B cell (primary cell): Measurements from ENCODE around the gene RGS3.

ENCODE experiments used
- EZH2 ChIP-seq: IDR thresholded peaks from 2 replicates; pipeline ENCODE4 v1.6.1; 2012; ENCODE audit warnings: borderline replicate concordance, low read depth, mild to moderate bottlenecking, moderate library complexity, low read length; ENCODE audit not compliant: insufficient read depth, poor library complexity, severe bottlenecking
- TF ChIP-seq, protein P1 (sequence below): fragments of 200-600 bp; IDR thresholded peaks from one replicate; pipeline ENCODE4 v1.8.0; 2022; ENCODE audit warnings: antibody characterized with exemption, mild to moderate bottlenecking

DNA sequence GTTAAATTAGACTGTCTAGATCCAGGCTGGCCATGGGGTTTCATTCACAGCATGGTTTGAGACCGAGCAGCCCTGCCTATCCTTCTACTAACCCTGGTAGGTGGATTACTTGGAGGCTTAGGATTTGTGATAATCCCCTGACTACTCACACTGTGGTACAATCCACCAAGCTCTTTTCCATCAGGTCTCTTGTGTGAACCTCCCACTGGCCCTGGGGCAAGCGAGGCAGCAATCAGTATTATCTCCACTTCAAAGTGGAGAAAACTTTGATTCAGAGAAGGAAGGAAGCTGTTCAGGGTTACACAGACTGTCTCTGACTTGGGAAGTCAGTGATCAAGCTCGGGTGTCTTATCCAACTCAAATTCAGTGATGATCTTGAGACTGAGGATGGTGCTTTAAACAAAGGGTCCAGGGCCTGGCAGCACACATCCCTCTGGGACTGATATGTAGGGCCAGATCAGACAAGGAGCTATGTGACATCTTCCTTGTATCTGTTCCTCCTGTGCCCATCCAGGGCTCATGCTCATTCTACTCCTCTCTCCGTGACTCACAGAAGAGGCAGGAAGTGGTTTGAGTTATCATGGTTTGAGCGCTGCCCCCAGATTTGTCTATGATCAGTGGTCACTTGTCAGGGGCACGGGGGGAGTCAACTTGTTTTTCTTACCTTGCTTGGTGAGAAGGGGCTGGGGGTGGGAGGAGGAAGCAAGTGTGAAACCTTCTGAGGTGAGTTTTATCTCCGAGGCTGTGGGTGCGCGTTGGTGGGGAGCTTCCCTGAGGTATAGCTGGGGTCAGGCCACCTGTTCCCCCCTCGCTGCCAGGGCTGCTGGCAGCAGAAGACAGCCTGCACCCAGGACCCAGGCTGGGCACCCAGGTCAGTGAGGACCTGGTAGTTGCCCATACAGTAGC lies 48.6 kb downstream of the RGS3 start:
- TF ChIP-seq EZH2, result no peak
- TF ChIP-seq, protein P1, sequence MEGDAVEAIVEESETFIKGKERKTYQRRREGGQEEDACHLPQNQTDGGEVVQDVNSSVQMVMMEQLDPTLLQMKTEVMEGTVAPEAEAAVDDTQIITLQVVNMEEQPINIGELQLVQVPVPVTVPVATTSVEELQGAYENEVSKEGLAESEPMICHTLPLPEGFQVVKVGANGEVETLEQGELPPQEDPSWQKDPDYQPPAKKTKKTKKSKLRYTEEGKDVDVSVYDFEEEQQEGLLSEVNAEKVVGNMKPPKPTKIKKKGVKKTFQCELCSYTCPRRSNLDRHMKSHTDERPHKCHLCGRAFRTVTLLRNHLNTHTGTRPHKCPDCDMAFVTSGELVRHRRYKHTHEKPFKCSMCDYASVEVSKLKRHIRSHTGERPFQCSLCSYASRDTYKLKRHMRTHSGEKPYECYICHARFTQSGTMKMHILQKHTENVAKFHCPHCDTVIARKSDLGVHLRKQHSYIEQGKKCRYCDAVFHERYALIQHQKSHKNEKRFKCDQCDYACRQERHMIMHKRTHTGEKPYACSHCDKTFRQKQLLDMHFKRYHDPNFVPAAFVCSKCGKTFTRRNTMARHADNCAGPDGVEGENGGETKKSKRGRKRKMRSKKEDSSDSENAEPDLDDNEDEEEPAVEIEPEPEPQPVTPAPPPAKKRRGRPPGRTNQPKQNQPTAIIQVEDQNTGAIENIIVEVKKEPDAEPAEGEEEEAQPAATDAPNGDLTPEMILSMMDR, result no peak
